H1 (cell line): ENCODE data around the gene OGT. TPM values are rescaled to one million over a fixed set of nuclear protein-coding genes. Genes with fewer than 3 reads are reported as not detected.

Source experiments
- CTCF ChIA-PET: fragments of 300-600 bp; sonication (Branson Sonifier 250); formaldehyde crosslinking; loops from one replicate; lab custom pipeline; 2021; ENCODE audit not compliant: partially characterized antibody; lab: Charles Lee
- POLR2A ChIA-PET: fragments of 300-600 bp; sonication (Branson Sonifier 250); formaldehyde crosslinking; loops from one replicate; lab custom pipeline; 2021; ENCODE audit warnings: inconsistent platforms; ENCODE audit not compliant: partially characterized antibody; lab: Charles Lee
- DNase-seq, 2 experiments: peaks; one replicate each; pipeline versions ENCODE4 v3.0.0 to v3.0.0-alpha.2; 2010 to 2022; ENCODE audit warnings: low spot score in 2 of 2, low read depth in 1 of 2, mixed read lengths in 1 of 2
- FAIRE-seq: peaks from 2 replicates; lab custom pipeline; 2011; peaks lifted over from hg19 to GRCh38; lab: Jason Lieb, UNC
- H2AFZ ChIP-seq: 2 replicates; pipeline ENCODE4 v1.8.1; 2012; ENCODE audit warnings: low read length, inconsistent platforms
- H2AK5ac ChIP-seq: 2 replicates; pipeline ENCODE4 v1.6.1; 2013; ENCODE audit warnings: low read depth, low read length
- H2BK120ac ChIP-seq: replicated peaks from 2 replicates; pipeline ENCODE3; 2013; ENCODE audit warnings: low read depth, low read length, inconsistent platforms
- H2BK12ac ChIP-seq: 2 replicates; pipeline ENCODE4 v1.6.1; 2013; ENCODE audit warnings: low read depth, low read length
- H2BK15ac ChIP-seq: 2 replicates; pipeline ENCODE4 v1.6.1; 2013; ENCODE audit warnings: low read length
- H2BK20ac ChIP-seq: 2 replicates; pipeline ENCODE4 v1.6.1; 2013; ENCODE audit warnings: low read length
- H2BK5ac ChIP-seq: 2 replicates; pipeline ENCODE4 v1.6.1; 2013; ENCODE audit warnings: low read depth, low read length
- H3K14ac ChIP-seq: 2 replicates; pipeline ENCODE4 v1.6.1; 2013; ENCODE audit warnings: inconsistent platforms; ENCODE audit not compliant: insufficient read length
- H3K18ac ChIP-seq: 2 replicates; pipeline ENCODE4 v1.6.1; 2013; ENCODE audit warnings: low read length; ENCODE audit errors: extremely low read depth
- H3K23ac ChIP-seq: 2 replicates; pipeline ENCODE4 v1.6.1; 2013; ENCODE audit warnings: inconsistent platforms; ENCODE audit not compliant: insufficient read length
- H3K23me2 ChIP-seq: 2 replicates; pipeline ENCODE4 v1.6.1; 2013; ENCODE audit warnings: low read depth, low read length
- H3K27ac ChIP-seq: 2 replicates; pipeline ENCODE4 v1.6.1; 2011; ENCODE audit warnings: low read depth, low read length, inconsistent platforms
- H3K27me3 ChIP-seq, 4 experiments: replicated peaks in 1 of 4; 1 replicate in 1 of 4; 2 replicates in 3 of 4; pipeline versions ENCODE4 v1.6.1 to v1.8.1; 2011 to 2013; ENCODE audit warnings: low read length in 3 of 4, mild to moderate bottlenecking in 3 of 4, inconsistent platforms in 2 of 4, mixed read lengths in 2 of 4, moderate library complexity in 1 of 4; ENCODE audit not compliant: control insufficient read depth in 3 of 4, insufficient read depth in 3 of 4; ENCODE audit errors: extremely low read depth in 1 of 4
- H3K36me3 ChIP-seq, 4 experiments: 2 replicates each; pipeline versions ENCODE4 v1.6.1 to v1.8.1; 2011 to 2013; ENCODE audit warnings: mild to moderate bottlenecking in 4 of 4, low read length in 3 of 4, moderate library complexity in 2 of 4, control low read depth in 1 of 4, inconsistent platforms in 1 of 4; ENCODE audit not compliant: insufficient read depth in 4 of 4, control insufficient read depth in 2 of 4
- H3K4ac ChIP-seq: replicated peaks from 2 replicates; pipeline ENCODE3; 2013; ENCODE audit warnings: low read length, low read depth, mixed read lengths, inconsistent platforms; ENCODE audit not compliant: insufficient read length
- H3K4me1 ChIP-seq, 4 experiments: replicated peaks in 1 of 4; 1 replicate in 1 of 4; 2 replicates in 3 of 4; pipeline versions ENCODE4 v1.6.1 to v1.8.1; 2011 to 2013; ENCODE audit warnings: low read length in 3 of 4, inconsistent platforms in 2 of 4, mixed read lengths in 1 of 4; ENCODE audit not compliant: insufficient read depth in 4 of 4, control insufficient read depth in 3 of 4
- H3K4me2 ChIP-seq, 2 experiments: 2 replicates each; pipeline versions ENCODE4 v1.6.1 to v1.8.1; 2011 to 2013; ENCODE audit warnings: low read depth in 2 of 2, low read length in 2 of 2, control low read depth in 1 of 2, inconsistent platforms in 1 of 2, mild to moderate bottlenecking in 1 of 2; ENCODE audit not compliant: insufficient read depth in 1 of 2
- H3K4me3 ChIP-seq, 4 experiments: fragments of 200-600, 300-600 bp in 1 of 4; sonication (generic), shearing (Covaris generic), sonication (Bioruptor Twin) in 1 of 4; 2 replicates each; pipeline versions ENCODE4 v1.5.1 to v1.8.1; 2011 to 2016; ENCODE audit warnings: low read length in 4 of 4, low read depth in 3 of 4, control low read depth in 2 of 4, inconsistent platforms in 2 of 4, mild to moderate bottlenecking in 2 of 4, mixed read lengths in 1 of 4, moderate library complexity in 1 of 4; ENCODE audit not compliant: insufficient read depth in 2 of 4; ENCODE audit errors: extremely low read depth in 1 of 4
- H3K56ac ChIP-seq: replicated peaks from 2 replicates; pipeline ENCODE3; 2013; ENCODE audit warnings: low read depth, mild to moderate bottlenecking, mixed read lengths, low read length, inconsistent platforms; ENCODE audit not compliant: insufficient read length
- H3K79me1 ChIP-seq: 2 replicates; pipeline ENCODE4 v1.6.1; 2013; ENCODE audit warnings: low read depth, low read length, control low read depth
- H3K79me2 ChIP-seq, 2 experiments: 2 replicates each; pipeline versions ENCODE4 v1.6.1 to v1.8.1; 2012 to 2013; ENCODE audit warnings: low read length in 2 of 2, mild to moderate bottlenecking in 2 of 2, inconsistent platforms in 1 of 2; ENCODE audit not compliant: insufficient read depth in 2 of 2, control insufficient read depth in 1 of 2
- H3K9ac ChIP-seq, 4 experiments: replicated peaks in 1 of 4; 1 replicate in 1 of 4; 2 replicates in 3 of 4; pipeline versions ENCODE4 v1.6.1 to v1.8.1; 2011 to 2013; ENCODE audit warnings: low read depth in 3 of 4, low read length in 3 of 4, control low read depth in 2 of 4, mild to moderate bottlenecking in 2 of 4, moderate library complexity in 2 of 4, inconsistent platforms in 1 of 4; ENCODE audit errors: extremely low read depth in 1 of 4
- H3K9me3 ChIP-seq, 2 experiments: 2 replicates each; pipeline versions ENCODE4 v1.6.1 to v1.8.1; 2012 to 2013; ENCODE audit warnings: mild to moderate bottlenecking in 2 of 2, moderate library complexity in 2 of 2, control low read depth in 1 of 2, inconsistent platforms in 1 of 2, low read depth in 1 of 2, low read length in 1 of 2, mixed read lengths in 1 of 2; ENCODE audit not compliant: insufficient read depth in 2 of 2
- H4K20me1 ChIP-seq, 2 experiments: replicated peaks in 1 of 2; 2 replicates each; pipeline versions ENCODE3 to v1.8.1; 2011 to 2013; ENCODE audit warnings: inconsistent platforms in 2 of 2, low read length in 2 of 2, mild to moderate bottlenecking in 1 of 2; ENCODE audit not compliant: insufficient read depth in 2 of 2, control insufficient read depth in 1 of 2
- H4K5ac ChIP-seq: 2 replicates; pipeline ENCODE4 v1.6.1; 2013; ENCODE audit warnings: low read length, low read depth, mixed read lengths, inconsistent platforms; ENCODE audit not compliant: insufficient read length
- H4K8ac ChIP-seq: 2 replicates; pipeline ENCODE4 v1.8.0; 2013; ENCODE audit warnings: mild to moderate bottlenecking, moderate library complexity, low read length, inconsistent platforms; ENCODE audit not compliant: insufficient read depth; ENCODE audit errors: extremely low read depth
- H4K91ac ChIP-seq: replicated peaks from 2 replicates; pipeline ENCODE3; 2013; ENCODE audit warnings: low read length, mixed read lengths, inconsistent platforms; ENCODE audit not compliant: insufficient read length
- GABPA ChIP-seq: IDR thresholded peaks from 2 replicates; pipeline ENCODE4 v1.6.1; 2011; ENCODE audit warnings: mild to moderate bottlenecking, low read length, moderate library complexity, borderline replicate concordance; ENCODE audit not compliant: insufficient read depth
- KDM1A ChIP-seq: fragments of 200-600, 300-600 bp; sonication (generic); IDR thresholded peaks from 2 replicates; pipeline ENCODE4 v1.7.1; 2016; ENCODE audit warnings: mild to moderate bottlenecking, low read length, borderline replicate concordance
- KDM5A ChIP-seq: fragments of 200-600 bp; IDR thresholded peaks from 2 replicates; pipeline ENCODE4 v1.7.1; 2012; ENCODE audit warnings: mild to moderate bottlenecking, low read length, inconsistent platforms, mixed read lengths
- RBBP5 ChIP-seq: IDR thresholded peaks from 2 replicates; pipeline ENCODE4 v1.7.1; 2012; ENCODE audit warnings: low read depth, mild to moderate bottlenecking, inconsistent platforms, low read length, moderate library complexity, borderline replicate concordance
- SIN3A ChIP-seq, 2 experiments: IDR thresholded peaks in 1 of 2; conservative IDR thresholded peaks in 1 of 2; 2 replicates each; pipeline ENCODE4 v1.6.1; 2011 to 2012; ENCODE audit warnings: low read length in 2 of 2, improper control_type of control experiment in 1 of 2, low read depth in 1 of 2, mild to moderate bottlenecking in 1 of 2
- SP4 ChIP-seq: IDR thresholded peaks from 2 replicates; pipeline ENCODE4 v1.6.1; 2012; ENCODE audit warnings: low read length, inconsistent platforms
- TCF12 ChIP-seq: IDR thresholded peaks from 2 replicates; pipeline ENCODE4 v1.6.1; 2011; ENCODE audit warnings: low read depth, mild to moderate bottlenecking, low read length
- WGBS, 2 experiments: shearing (Covaris generic) in 1 of 2; methylation state at CpG; one replicate each; pipeline versions ENCODE4 v1.1.6 to v1.1.7; 2013 to 2015; ENCODE audit warnings: low lambda C conversion rate in 2 of 2, mixed read lengths in 2 of 2, inconsistent platforms in 1 of 2, low coverage in 1 of 2, missing lambda C conversion rate in 1 of 2; ENCODE audit not compliant: insufficient replicate concordance in 2 of 2, insufficient coverage in 1 of 2, insufficient read length in 1 of 2; ENCODE audit errors: extremely low coverage in 1 of 2, missing lambda C conversion rate in 1 of 2; 5-methylcytosine and 5-hydroxymethylcytosine counted together
- polyA plus RNA-seq, 7 experiments: library from polyadenylated mRNA; depleted of rRNA in 3 of 7; stranded (reverse) in 5 of 7; unstranded in 2 of 7; fragments of >200 nt in 5 of 7; fragments of 200-250 nt in 2 of 7; gene quantifications; 1 replicate in 5 of 7; 2 replicates in 1 of 7; 4 replicates in 1 of 7; pipeline versions ENCODE4 v1.2.1 to v1.2.3, GENCODE V29; 2011 to 2013; ENCODE audit warnings: missing spikeins in 2 of 7, mixed read lengths in 2 of 7
- total RNA-seq: library from RNA; stranded (reverse); fragmentation: NEBNext Ultra II Directional; extraction: Animal tissue kit (Norgen Biotek cat#: 25700); gene quantifications from 2 replicates; pipeline ENCODE4 v1.2.1, GENCODE V29; 2021
- TF ChIP-seq, protein P1 (sequence below): IDR thresholded peaks from 2 replicates; pipeline ENCODE4 v1.6.1; 2011; ENCODE audit warnings: low read depth, mild to moderate bottlenecking, low read length; ENCODE audit not compliant: insufficient read depth
- TF ChIP-seq, protein P2 (sequence below), 3 experiments: IDR thresholded peaks; 1 replicate in 2 of 3; 2 replicates in 1 of 3; pipeline versions ENCODE4 v1.5.1 to v1.6.1; 2011; ENCODE audit warnings: low read length in 3 of 3, mild to moderate bottlenecking in 3 of 3, inconsistent platforms in 2 of 3, low read depth in 1 of 3, moderate library complexity in 1 of 3; ENCODE audit not compliant: insufficient read depth in 1 of 3; ENCODE audit errors: control extremely low read depth in 1 of 3

The OGT gene
- total and polyA plus RNA-seq, 2 of the 8 experiments (the other 6 are each of a cell fraction or from before 2014, with no cell fraction given), result 130 to 169 TPM

DNA sequence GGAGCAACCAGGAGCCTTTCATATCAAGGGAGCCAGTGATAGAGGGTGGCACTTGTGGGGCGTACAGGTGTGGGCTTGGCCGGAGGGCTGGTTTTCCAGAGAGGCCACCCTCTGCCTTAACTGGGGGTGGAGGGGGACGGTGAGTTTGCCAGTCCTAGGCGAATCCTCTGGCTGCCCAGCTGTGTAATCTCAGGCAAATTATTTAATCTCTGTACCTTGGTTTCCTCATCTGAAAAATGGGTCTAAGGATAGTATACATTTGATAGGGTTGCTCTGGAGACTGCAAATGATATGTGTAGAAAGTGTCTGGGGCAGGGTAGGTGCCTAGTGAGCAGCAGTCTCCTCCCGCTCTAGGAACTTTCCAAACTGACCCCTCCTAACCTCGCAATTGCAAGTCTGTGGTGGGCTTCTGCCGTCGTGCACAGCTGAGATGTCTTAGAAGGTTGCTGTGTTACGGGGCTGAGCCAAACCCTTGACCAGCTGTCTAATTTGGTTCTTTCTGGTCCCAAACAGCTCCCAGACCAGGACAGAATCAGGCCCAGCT lies 89.2 kb downstream of the OGT start:
- no peaks in the 10 kb centered on the region for H3K27me3 ChIP-seq
- no peak overlapping the region for H2BK15ac ChIP-seq
- DNase-seq (no peak), FAIRE-seq (no peak)
- no peak overlapping the region for H3K23ac ChIP-seq
- H3K36me3 ChIP-seq, result no peaks in the 10 kb centered on the region
- no peak overlapping the region for H4K5ac ChIP-seq
- H2AK5ac ChIP-seq, result no peak overlapping the region
- H2BK5ac ChIP-seq, result no peak overlapping the region
- H2BK20ac ChIP-seq, result no peak overlapping the region
- no peak overlapping the region for H3K9ac ChIP-seq
- H3K4me2 ChIP-seq, result no peak overlapping the region
- ChIA-PET POLR2A (interaction anchor here (1.2 kb wide), 1 partner anchor 256 kb away, joined by 3 read pairs; the partner anchor contains the start of gene TAF1), CTCF (interaction anchor here (0.6 to 2.4 kb wide), 11 partner anchors 11 to 367 kb away, joined by 3 to 17 read pairs (median 4); partner anchors contain the start of gene LOC101059915)
- H4K20me1 ChIP-seq, result no peaks in the 10 kb centered on the region
- peaks cover 0 to 5% (median 0%) of the 10 kb centered on the region in 4 experiments; a peak in 1 of 7 replicates for H3K4me1 ChIP-seq
- H4K91ac ChIP-seq, result no peak overlapping the region
- H3K79me2 ChIP-seq, result no peaks in the 10 kb centered on the region
- H2BK12ac ChIP-seq, result no peak overlapping the region
- H3K4ac ChIP-seq, result no peak overlapping the region
- H4K8ac ChIP-seq, result no peak overlapping the region
- no peak overlapping the region for H2AFZ ChIP-seq
- no peaks in the 10 kb centered on the region for H3K23me2 ChIP-seq
- no peaks in the 10 kb centered on the region for H3K79me1 ChIP-seq
- no peak overlapping the region for H3K27ac ChIP-seq
- H3K14ac ChIP-seq, result no peak overlapping the region
- H3K18ac ChIP-seq, result no peak overlapping the region
- no peaks in the 10 kb centered on the region for H3K9me3 ChIP-seq
- H2BK120ac ChIP-seq, result no peak overlapping the region
- H3K4me3 ChIP-seq, result no peak overlapping the region
- 96% methylated on average over 7 of the region's 9 CpGs; no CpG with 5 or more reads in 1 of the 2 experiments for WGBS, 2 experiments
- no peak overlapping the region for H3K56ac ChIP-seq
- TF ChIP-seq RBBP5, result no peak
- TF ChIP-seq KDM5A, result no peak
- no peak for TF ChIP-seq KDM1A
- no peak for TF ChIP-seq SP4
- TF ChIP-seq, protein P1, sequence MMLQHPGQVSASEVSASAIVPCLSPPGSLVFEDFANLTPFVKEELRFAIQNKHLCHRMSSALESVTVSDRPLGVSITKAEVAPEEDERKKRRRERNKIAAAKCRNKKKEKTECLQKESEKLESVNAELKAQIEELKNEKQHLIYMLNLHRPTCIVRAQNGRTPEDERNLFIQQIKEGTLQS, result no peak
- TF ChIP-seq TCF12, result no peak
- no peak for TF ChIP-seq SIN3A (conservative IDR thresholded peaks at IDR 0.05 in 1 of 2, IDR thresholded peaks at IDR 0.05 in 1 of 2; ENCODE audit: low read depth in 1 of 2, low read length in 2 of 2)
- TF ChIP-seq GABPA, result no peak
- TF ChIP-seq, protein P2, sequence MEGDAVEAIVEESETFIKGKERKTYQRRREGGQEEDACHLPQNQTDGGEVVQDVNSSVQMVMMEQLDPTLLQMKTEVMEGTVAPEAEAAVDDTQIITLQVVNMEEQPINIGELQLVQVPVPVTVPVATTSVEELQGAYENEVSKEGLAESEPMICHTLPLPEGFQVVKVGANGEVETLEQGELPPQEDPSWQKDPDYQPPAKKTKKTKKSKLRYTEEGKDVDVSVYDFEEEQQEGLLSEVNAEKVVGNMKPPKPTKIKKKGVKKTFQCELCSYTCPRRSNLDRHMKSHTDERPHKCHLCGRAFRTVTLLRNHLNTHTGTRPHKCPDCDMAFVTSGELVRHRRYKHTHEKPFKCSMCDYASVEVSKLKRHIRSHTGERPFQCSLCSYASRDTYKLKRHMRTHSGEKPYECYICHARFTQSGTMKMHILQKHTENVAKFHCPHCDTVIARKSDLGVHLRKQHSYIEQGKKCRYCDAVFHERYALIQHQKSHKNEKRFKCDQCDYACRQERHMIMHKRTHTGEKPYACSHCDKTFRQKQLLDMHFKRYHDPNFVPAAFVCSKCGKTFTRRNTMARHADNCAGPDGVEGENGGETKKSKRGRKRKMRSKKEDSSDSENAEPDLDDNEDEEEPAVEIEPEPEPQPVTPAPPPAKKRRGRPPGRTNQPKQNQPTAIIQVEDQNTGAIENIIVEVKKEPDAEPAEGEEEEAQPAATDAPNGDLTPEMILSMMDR (IDR thresholded peaks at IDR 0.05; ENCODE audit: control extremely low read depth in 1 of 3, insufficient read depth in 1 of 3, low read depth in 1 of 3, low read length in 3 of 3), result no peak
